ENCODE results near the gene RNF144B. TPM values are rescaled to one million over a fixed set of nuclear protein-coding genes. Genes with fewer than 3 reads are reported as not detected.

Gene RNF144B
- total RNA-seq, 2 donors from 2014 or later: 1.4 to 1.5 TPM

- H3K27me3 ChIP-seq (ENCODE audit: control insufficient read depth, insufficient read depth, low read length, poor library complexity, severe bottlenecking): no peaks in the 10 kb centered on the region
- H3K36me3 Mint-ChIP-seq (ENCODE audit: low read depth): no peaks in the 10 kb centered on the region
- no peaks in the 10 kb centered on the region for H3K9me3 ChIP-seq (ENCODE audit: control insufficient read depth, low read length)
- no peak for DNase-seq
- no peaks in the 10 kb centered on the region for H3K36me3 ChIP-seq (ENCODE audit: control insufficient read depth, insufficient read depth, low read length)
- 91 to 100% methylated on average over 1 to 4 of the region's 4 CpGs for WGBS, 2 experiments (ENCODE audit: insufficient coverage in 1 of 2, insufficient read length in 1 of 2)
- H3K9me3 Mint-ChIP-seq: no peaks in the 10 kb centered on the region
- H3K4me3 ChIP-seq (ENCODE audit: low read length): no peak overlapping the region
- H3K4me1 ChIP-seq (ENCODE audit: control insufficient read depth, insufficient read depth, low read length): no peaks in the 10 kb centered on the region
- no peak overlapping the region for H3K9ac ChIP-seq (ENCODE audit: extremely low read depth, low read length, poor library complexity, severe bottlenecking)
- no peaks in the 10 kb centered on the region for H3K4me1 Mint-ChIP-seq
- H3K27ac Mint-ChIP-seq: no peak overlapping the region
- no peak for TF ChIP-seq CTCF (conservative IDR thresholded peaks at IDR 0.05)
- no peaks in the 10 kb centered on the region for H3K27me3 Mint-ChIP-seq (ENCODE audit: insufficient read depth)
- no peak overlapping the region for H3K27ac ChIP-seq (ENCODE audit: low read depth, low read length)
- no peak overlapping the region for H3K4me3 Mint-ChIP-seq
Measured at GRCh38 chr6:18380158-18380836, 6.9 kb upstream of the RNF144B start.

- TF ChIP-seq CTCF (conservative IDR thresholded peaks at IDR 0.05): no peak
- Histone ChIP-seq H3K36me3 (ENCODE audit: control insufficient read depth, insufficient read depth, low read length) (no peaks in the 10 kb centered on the region), H3K9ac (ENCODE audit: extremely low read depth, low read length, poor library complexity, severe bottlenecking) (no peak overlapping the region), H3K27me3 (ENCODE audit: control insufficient read depth, insufficient read depth, low read length, poor library complexity, severe bottlenecking) (no peaks in the 10 kb centered on the region), H3K4me3 (ENCODE audit: low read length) (no peak overlapping the region), H3K27ac (ENCODE audit: low read depth, low read length) (no peak overlapping the region), H3K4me1 (ENCODE audit: control insufficient read depth, insufficient read depth, low read length) (no peaks in the 10 kb centered on the region), H3K9me3 (ENCODE audit: control insufficient read depth, low read length) (no peaks in the 10 kb centered on the region)
- no peak overlapping the region for H3K4me3 Mint-ChIP-seq
- H3K27me3 Mint-ChIP-seq (ENCODE audit: insufficient read depth): no peaks in the 10 kb centered on the region
- no peaks in the 10 kb centered on the region for H3K9me3 Mint-ChIP-seq
- 96% methylated on average over 3 to 4 of the region's 4 CpGs for WGBS, 2 experiments (ENCODE audit: insufficient coverage in 1 of 2, insufficient read length in 1 of 2)
- no peak for DNase-seq
- H3K4me1 Mint-ChIP-seq: no peaks in the 10 kb centered on the region
- H3K27ac Mint-ChIP-seq: no peak overlapping the region
- no peaks in the 10 kb centered on the region for H3K36me3 Mint-ChIP-seq (ENCODE audit: low read depth)
Measured at GRCh38 chr6:18380851-18381250, 6.3 kb upstream of the RNF144B start.

- 91% methylated on average over 2 of the region's 2 CpGs; no CpG with 5 or more reads in 1 of the 2 experiments for WGBS, 2 experiments (ENCODE audit: insufficient coverage in 1 of 2, insufficient read length in 1 of 2)
- H3K36me3 Mint-ChIP-seq (ENCODE audit: low read depth): no peaks in the 10 kb centered on the region
- DNase-seq: no peak
- Histone ChIP-seq H3K36me3 (ENCODE audit: control insufficient read depth, insufficient read depth, low read length) (no peaks in the 10 kb centered on the region), H3K9ac (ENCODE audit: extremely low read depth, low read length, poor library complexity, severe bottlenecking) (no peak overlapping the region), H3K4me3 (ENCODE audit: low read length) (no peak overlapping the region), H3K27me3 (ENCODE audit: control insufficient read depth, insufficient read depth, low read length, poor library complexity, severe bottlenecking) (peaks cover 7% of the 10 kb centered on the region), H3K27ac (ENCODE audit: low read depth, low read length) (no peak overlapping the region), H3K4me1 (ENCODE audit: control insufficient read depth, insufficient read depth, low read length) (no peaks in the 10 kb centered on the region), H3K9me3 (ENCODE audit: control insufficient read depth, low read length) (no peaks in the 10 kb centered on the region)
- H3K4me1 Mint-ChIP-seq: peaks cover 16% of the 10 kb centered on the region
- H3K4me3 Mint-ChIP-seq: no peak overlapping the region
- H3K27ac Mint-ChIP-seq: no peak overlapping the region
- H3K9me3 Mint-ChIP-seq: no peaks in the 10 kb centered on the region
- peaks cover 7% of the 10 kb centered on the region for H3K27me3 Mint-ChIP-seq (ENCODE audit: insufficient read depth)
- no peak for TF ChIP-seq CTCF (conservative IDR thresholded peaks at IDR 0.05)
Measured at GRCh38 chr6:18383441-18383840, 3.7 kb upstream of the RNF144B start.

All from endodermal cell (in vitro differentiated cells).